ENCODE results near the gene CLDN15. TPM values are rescaled to one million over a fixed set of nuclear protein-coding genes. Genes with fewer than 3 reads are reported as not detected.

CLDN15 gene
- total RNA-seq, 1 experiment from 2014 or later = 9.7 TPM

DNA sequence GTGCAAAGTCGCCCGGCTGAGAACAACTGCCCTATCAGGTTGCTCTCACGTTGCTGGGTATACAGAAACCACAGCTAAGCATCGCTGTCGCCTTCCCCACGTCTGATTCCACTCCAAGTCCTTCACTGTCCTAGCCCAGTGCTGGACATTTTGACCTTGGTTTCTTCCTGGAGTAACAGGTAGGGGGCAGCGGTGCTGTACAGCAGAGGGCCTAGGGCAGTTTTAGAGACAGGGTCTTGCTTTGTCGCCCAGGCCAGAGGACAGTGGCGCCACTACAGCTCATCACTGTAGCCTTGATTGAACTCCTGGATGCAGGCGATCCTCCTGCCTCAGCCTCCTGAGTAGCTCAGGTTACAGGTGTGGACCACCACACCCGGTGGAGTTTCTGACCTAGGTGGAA lies 2.6 kb downstream of the CLDN15 start:
- H3K27me3 Mint-ChIP-seq (ENCODE audit: low read depth) = no peaks in the 10 kb centered on the region
- no peaks in the 10 kb centered on the region for H3K79me1 ChIP-seq (ENCODE audit: insufficient read depth, low read depth, low read length, poor library complexity, severe bottlenecking)
- H2AFZ ChIP-seq (ENCODE audit: low read length) = no peak overlapping the region
- no peaks in the 10 kb centered on the region for H3K9me3 ChIP-seq (ENCODE audit: control insufficient read depth, low read depth, low read length)
- H3K18ac ChIP-seq (ENCODE audit: insufficient read length, low read depth, low read length) = no peak overlapping the region
- H3K4me1 Mint-ChIP-seq = peaks cover 21 to 40% of the 10 kb centered on the region in 2 experiments
- no peak overlapping the region for H3T11ph ChIP-seq (ENCODE audit: low read length)
- H3K27me3 ChIP-seq (ENCODE audit: insufficient read depth, low read length) = no peaks in the 10 kb centered on the region
- H3K23ac ChIP-seq (ENCODE audit: insufficient read length, low read depth, low read length) = no peak overlapping the region
- 0 out of 2 replicates have a peak, but pooled peaks cover 3% of the 10 kb centered on the region for H3K4me1 ChIP-seq (ENCODE audit: insufficient read depth, low read length)
- H2BK15ac ChIP-seq (ENCODE audit: low read depth, low read length) = no peak overlapping the region
- no peak overlapping the region for H3K27ac ChIP-seq (ENCODE audit: insufficient read length, low read depth, low read length)
- H2AK5ac ChIP-seq (ENCODE audit: insufficient read length, low read length) = no peak overlapping the region
- no peak overlapping the region for H4K91ac ChIP-seq (ENCODE audit: insufficient read length, low read depth, low read length)
- no peak overlapping the region for H3K14ac ChIP-seq (ENCODE audit: insufficient read depth, low read length)
- H3K23me2 ChIP-seq (ENCODE audit: insufficient read length, low read depth, low read length, poor library complexity, severe bottlenecking) = no peaks in the 10 kb centered on the region
- H3K79me2 ChIP-seq (ENCODE audit: insufficient read depth, low read length) = no peaks in the 10 kb centered on the region
- H3K4me3 Mint-ChIP-seq = peak overlapping the region in 1 of 2 experiments; percentile 4; a peak in 2 of 5 replicates
- DNase-seq = peak; percentile 69
- H2BK120ac ChIP-seq (ENCODE audit: low read depth, low read length, poor library complexity, severe bottlenecking) = no peak overlapping the region
- H2BK5ac ChIP-seq (ENCODE audit: insufficient read length, low read length) = no peak overlapping the region
- H3K4ac ChIP-seq (ENCODE audit: low read depth, low read length) = no peak overlapping the region
- H3K9me3 Mint-ChIP-seq = no peaks in the 10 kb centered on the region
- peaks cover 0 to 21% (median under 1%) of the 10 kb centered on the region in 3 experiments; a peak in 5 of 7 replicates for H3K36me3 Mint-ChIP-seq (ENCODE audit: insufficient read depth in 1 of 3, low read depth in 3 of 3)
- WGBS (ENCODE audit: extremely low coverage, insufficient read length, low lambda C conversion rate) = no CpG with 5 or more reads among the region's 11 CpGs
- H3K56ac ChIP-seq (ENCODE audit: insufficient read length, low read depth, low read length) = no peak overlapping the region
- no peak overlapping the region for H4K5ac ChIP-seq (ENCODE audit: insufficient read length, low read depth, low read length)
- no peak overlapping the region for H3K9ac ChIP-seq (ENCODE audit: extremely low read depth, insufficient read length, low read length)
- 0 out of 7 replicates have a peak overlapping the region, but pooled peaks of 1 of the 3 experiments have one; percentile 20 for H3K27ac Mint-ChIP-seq
- no peaks in the 10 kb centered on the region for H4K20me1 ChIP-seq (ENCODE audit: control insufficient read depth, insufficient read depth, insufficient read length)
- no peak overlapping the region for H2BK12ac ChIP-seq (ENCODE audit: insufficient read length, low read depth, low read length)
- no peak overlapping the region for H4K8ac ChIP-seq (replicated peaks; ENCODE audit: insufficient read length, low read depth, low read length)
- TF ChIP-seq, protein P1, sequence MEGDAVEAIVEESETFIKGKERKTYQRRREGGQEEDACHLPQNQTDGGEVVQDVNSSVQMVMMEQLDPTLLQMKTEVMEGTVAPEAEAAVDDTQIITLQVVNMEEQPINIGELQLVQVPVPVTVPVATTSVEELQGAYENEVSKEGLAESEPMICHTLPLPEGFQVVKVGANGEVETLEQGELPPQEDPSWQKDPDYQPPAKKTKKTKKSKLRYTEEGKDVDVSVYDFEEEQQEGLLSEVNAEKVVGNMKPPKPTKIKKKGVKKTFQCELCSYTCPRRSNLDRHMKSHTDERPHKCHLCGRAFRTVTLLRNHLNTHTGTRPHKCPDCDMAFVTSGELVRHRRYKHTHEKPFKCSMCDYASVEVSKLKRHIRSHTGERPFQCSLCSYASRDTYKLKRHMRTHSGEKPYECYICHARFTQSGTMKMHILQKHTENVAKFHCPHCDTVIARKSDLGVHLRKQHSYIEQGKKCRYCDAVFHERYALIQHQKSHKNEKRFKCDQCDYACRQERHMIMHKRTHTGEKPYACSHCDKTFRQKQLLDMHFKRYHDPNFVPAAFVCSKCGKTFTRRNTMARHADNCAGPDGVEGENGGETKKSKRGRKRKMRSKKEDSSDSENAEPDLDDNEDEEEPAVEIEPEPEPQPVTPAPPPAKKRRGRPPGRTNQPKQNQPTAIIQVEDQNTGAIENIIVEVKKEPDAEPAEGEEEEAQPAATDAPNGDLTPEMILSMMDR (conservative IDR thresholded peaks at IDR 0.05) = peak; percentile 67
- no peak overlapping the region for H3K4me2 ChIP-seq (ENCODE audit: insufficient read depth, insufficient read length, low read length)
- H2BK20ac ChIP-seq (ENCODE audit: low read depth, low read length, poor library complexity, severe bottlenecking) = no peak overlapping the region

Measured in H9 (cell line).